Stimulated activated CD8-positive, alpha-beta memory T cell treated with anti-CD3 and anti-CD28 coated beads, Interleukin-7, amount 100 ng/mL, for 1 hour (primary cell): Measurements from ENCODE around the gene TSPAN19.

Experiments
- DNase-seq, 2 donors: peaks; one replicate each; pipeline ENCODE4 v3.0.0-alpha.2; 2020; ENCODE audit warnings: low read depth in 2 of 2

The TSPAN19 gene

DNA sequence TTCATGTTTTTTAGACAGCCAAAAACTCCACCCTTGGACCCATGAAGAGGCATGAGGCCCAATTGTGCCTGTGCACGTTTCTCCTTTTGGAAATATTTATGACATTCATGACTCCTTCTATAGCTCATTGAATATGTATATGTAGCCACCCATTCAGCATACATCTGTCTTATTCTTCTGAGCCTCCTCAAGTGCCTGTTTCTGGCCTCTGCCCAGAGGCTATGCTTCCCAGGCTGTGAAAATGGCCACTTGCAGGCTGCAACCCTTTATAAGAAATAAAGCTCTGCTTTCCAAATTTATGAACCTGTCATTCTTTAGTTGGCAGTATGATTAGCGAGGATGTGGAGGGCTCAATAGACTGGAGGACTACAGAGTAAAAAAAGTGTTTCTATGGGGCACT lies 35.3 kb downstream of the TSPAN19 start:
- no peak for DNase-seq

DNA sequence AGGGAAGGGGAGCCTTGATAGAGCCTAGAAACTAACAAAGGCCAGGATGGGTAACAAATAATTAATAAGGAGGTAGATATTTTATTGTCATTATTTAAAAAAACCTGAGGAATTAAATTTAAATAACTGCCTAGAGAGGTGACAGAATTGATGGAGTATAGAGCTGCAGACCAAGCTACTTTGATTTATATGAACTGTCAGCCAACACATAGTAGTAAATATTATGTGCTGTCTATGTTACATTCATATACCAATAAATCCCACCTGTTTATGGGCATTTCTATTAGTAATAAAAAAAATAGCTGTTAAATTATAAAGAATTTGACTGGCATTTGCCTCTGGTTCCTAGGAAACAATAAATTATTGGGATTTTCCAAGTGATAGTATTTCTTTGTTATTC lies 37.7 kb downstream of the TSPAN19 start:
- no peak for DNase-seq

GRCh38 chr12:84996759-84997158 lies 39.3 kb downstream of the TSPAN19 start:
- no peak for DNase-seq

DNA sequence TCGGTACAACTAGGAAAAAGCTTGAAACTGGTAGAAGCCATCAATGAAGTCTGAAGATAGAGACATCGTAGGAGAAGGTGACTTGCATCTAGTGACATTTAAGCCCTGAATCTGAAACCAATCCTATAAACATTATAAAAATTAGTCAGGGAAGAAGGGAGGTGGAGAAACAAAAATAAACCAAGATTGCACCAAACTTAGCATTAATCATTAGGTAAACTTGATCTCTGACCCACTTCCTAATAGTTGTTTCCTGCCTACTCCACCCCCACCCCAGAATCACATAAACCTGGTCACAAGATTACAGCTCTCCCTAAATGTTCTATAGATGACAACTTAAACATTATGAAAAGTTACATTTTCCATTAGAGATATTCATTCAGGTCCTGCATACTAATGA lies 40.4 kb downstream of the TSPAN19 start:
- DNase-seq = no peak

DNA sequence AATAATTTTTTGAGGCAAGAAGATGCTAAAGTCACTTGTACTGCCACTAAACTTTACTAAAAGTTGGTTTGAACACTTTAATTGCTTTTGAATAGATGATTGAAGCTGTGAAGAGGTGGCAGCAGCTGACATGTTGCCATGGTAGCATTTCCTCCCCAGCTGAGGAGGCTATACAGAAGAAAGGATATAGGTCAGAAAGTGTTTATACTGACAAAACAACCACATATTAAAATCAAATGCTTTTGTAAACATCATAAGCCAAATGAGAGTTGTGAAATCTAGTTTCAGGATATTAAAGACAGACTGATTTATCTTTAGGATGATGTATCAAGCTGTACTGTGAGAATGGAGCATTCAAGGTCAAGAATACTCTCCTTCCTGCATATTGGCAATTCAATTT lies 41.7 kb downstream of the TSPAN19 start:
- DNase-seq = no peak

DNA sequence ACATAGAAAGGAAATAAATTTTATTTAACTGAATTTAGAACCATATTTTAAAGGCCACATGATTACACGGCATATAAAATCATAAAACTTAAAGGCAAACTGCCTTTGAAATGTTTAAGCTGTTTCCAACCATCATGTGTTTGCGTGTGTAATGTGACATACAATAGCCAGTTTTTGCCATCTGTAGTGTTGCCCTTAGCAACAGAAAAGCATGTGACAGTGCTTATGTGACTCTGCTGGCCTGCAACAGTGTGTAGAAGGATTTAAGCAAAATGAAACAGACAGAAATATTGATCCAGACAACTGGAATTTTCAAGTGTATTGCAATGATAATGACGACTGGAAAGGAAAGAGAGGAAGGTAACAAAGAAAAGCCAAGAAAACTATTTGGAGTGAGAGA lies 49.5 kb downstream of the TSPAN19 start:
- no peak for DNase-seq

GRCh38 chr12:84986117-84986516 lies 50.0 kb downstream of the TSPAN19 start:
- no peak for DNase-seq

DNA sequence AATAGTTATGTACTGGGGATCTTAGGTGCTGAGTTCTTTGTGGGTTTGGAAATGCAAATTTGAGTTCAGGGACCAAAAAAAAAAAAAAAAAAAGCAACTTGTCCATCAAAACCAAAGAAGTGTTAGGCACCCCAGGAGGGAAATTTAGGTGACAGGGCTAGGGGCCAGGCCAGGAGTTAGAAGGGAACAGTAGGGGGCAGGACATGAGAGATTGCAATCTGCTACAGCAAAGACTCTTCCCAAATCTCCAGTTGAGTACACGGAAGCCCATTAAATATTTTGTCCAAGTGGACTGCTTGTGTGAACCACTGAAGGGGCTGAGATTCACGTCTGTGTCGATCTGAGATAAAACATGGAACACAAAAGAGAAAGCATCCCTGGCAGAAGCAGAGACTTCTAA lies 52.8 kb downstream of the TSPAN19 start:
- DNase-seq = no peak

- DNase-seq = no peak
Measured at GRCh38 chr12:84982888-84983287, 53.2 kb downstream of the TSPAN19 start.

DNA sequence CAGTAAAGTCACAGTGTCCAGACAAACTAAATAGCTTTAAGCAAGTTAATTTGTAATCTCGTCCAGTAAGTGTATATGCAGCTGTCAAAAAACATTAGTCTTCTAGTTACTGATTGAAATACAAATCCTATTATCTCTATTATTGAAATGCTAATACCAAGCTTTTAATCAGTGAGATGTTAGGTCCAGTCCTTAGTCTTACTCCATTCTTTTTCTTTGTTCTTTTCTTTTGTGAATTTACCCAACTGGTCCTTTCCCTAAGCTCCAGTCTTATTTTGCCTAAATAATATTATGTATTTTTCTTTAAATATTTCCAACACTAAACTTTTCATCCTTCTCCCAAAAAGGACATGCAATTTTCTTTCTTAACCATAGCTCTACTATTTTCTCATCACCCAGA lies 57.2 kb downstream of the TSPAN19 start:
- DNase-seq = no peak

- no peak for DNase-seq
Measured at GRCh38 chr12:84976133-84976532, 59.9 kb downstream of the TSPAN19 start.

GRCh38 chr12:84974155-84974815 lies 61.8 kb downstream of the TSPAN19 start:
- no peak for DNase-seq

DNA sequence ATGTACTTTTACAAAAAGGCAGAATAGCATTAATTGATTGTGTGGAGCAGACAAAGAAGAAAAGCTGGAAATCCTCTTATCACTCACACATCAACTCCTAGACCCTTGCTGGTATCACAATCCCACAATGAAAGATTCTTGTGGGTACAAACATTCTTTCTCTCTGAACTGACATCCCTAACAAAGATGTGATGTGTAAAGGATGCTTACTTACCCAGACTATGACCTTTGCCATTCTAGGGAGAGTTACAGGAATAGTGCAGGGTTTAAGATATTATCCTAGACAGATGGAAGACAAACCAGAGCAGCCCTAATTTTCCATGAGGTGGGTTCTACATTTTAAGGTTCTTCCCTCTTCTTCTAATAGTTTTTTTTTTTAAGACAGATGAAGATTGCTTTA lies 63.1 kb downstream of the TSPAN19 start:
- no peak for DNase-seq

- no peak for DNase-seq
Measured at GRCh38 chr12:84969226-84969625, 66.9 kb downstream of the TSPAN19 start.
